Stomach (tissue), 4 donors: ENCODE results near the gene KRTAP4-3.

Experiments
- CTCF ChIP-seq, 7 experiments: fragments of 450-650 bp in 4 of 7; fragments of 200-600 bp in 3 of 7; sonication (generic) in 3 of 7; IDR thresholded peaks; one replicate each; pipeline ENCODE4 v1.5.1; 2016 to 2019; ENCODE audit warnings: antibody characterized with exemption in 7 of 7, control low read depth in 2 of 7, mild to moderate bottlenecking in 1 of 7
- EP300 ChIP-seq: sonication (generic); formaldehyde crosslinking; IDR thresholded peaks from one replicate; pipeline ENCODE4 v1.6.1; 2017; ENCODE audit warnings: antibody characterized with exemption
- POLR2AphosphoS5 ChIP-seq, 3 donors: sonication (generic); formaldehyde crosslinking; IDR thresholded peaks; one replicate each; pipeline ENCODE4 v1.6.1; 2016; ENCODE audit warnings: antibody characterized with exemption in 3 of 3

GRCh38 chr17:41168121-41168520 lies at the start of gene KRTAP4-3:
- TF ChIP-seq CTCF (IDR thresholded peaks at IDR 0.05): no peak
- no peak for TF ChIP-seq EP300
- no peak for TF ChIP-seq POLR2AphosphoS5 (IDR thresholded peaks at IDR 0.05)
